ENCODE measurements around the gene MED9. TPM values are rescaled to one million over a fixed set of nuclear protein-coding genes. Genes with fewer than 3 reads are reported as not detected.

MED9 gene
- total and polyA plus RNA-seq, 10 of the 15 experiments (the other 5 are each of a cell fraction or from before 2014, with no cell fraction given): 1.5 to 22.4 (median 14.8) TPM

GRCh38 chr17:17467720-17468119 lies 9.1 kb upstream of the MED9 start:
- H3K4me3 ChIP-seq: no peak overlapping the region
- no peaks in the 10 kb centered on the region for H3K79me2 ChIP-seq (ENCODE audit: control insufficient read depth, insufficient read depth, low read length)
- in situ Hi-C loops (cut with MboI): no loop called here
- no peaks in the 10 kb centered on the region for H3K36me3 ChIP-seq (ENCODE audit: control insufficient read depth in 2 of 2, insufficient read depth in 2 of 2, low read length in 1 of 2)
- ChIA-PET CTCF (interaction anchor here (0.6 to 1.3 kb wide), 2 partner anchors 174 to 1027 kb away, joined by 3 read pairs; no protein-coding TSS in a partner anchor), POLR2A (no interaction called here), SMC1A (ENCODE audit: uncharacterized antibody, unreplicated experiment) (no interaction called here), RAD21 (ENCODE audit: unreplicated experiment) (no interaction called here)
- no peak overlapping the region for H3K27ac ChIP-seq (ENCODE audit: control insufficient read depth, insufficient read depth)
- TF ChIP-seq ZBTB40 (IDR thresholded peaks at IDR 0.05; ENCODE audit: borderline replicate concordance) (no peak), ZNF384 (IDR thresholded peaks at IDR 0.05; ENCODE audit: borderline replicate concordance, low read depth, low read length) (no peak), SUPT20H (IDR thresholded peaks at IDR 0.05; ENCODE audit: borderline replicate concordance, control insufficient read depth, low read depth, low read length) (no peak), TCF3 (IDR thresholded peaks at IDR 0.05; ENCODE audit: borderline replicate concordance, insufficient read depth, low read depth, low read length) (no peak), TAF1 (IDR thresholded peaks at IDR 0.05; ENCODE audit: borderline replicate concordance, low read depth, low read length) (no peak), JUND (IDR thresholded peaks at IDR 0.05; ENCODE audit: low read depth, low read length) (no peak), SKIL (IDR thresholded peaks at IDR 0.05; ENCODE audit: low read depth, poor library complexity, severe bottlenecking) (no peak), HDAC6 (IDR thresholded peaks at IDR 0.05; ENCODE audit: unreplicated experiment) (no peak)
- H3K27me3 ChIP-seq (replicated peaks in 1 of 2; ENCODE audit: control insufficient read depth in 2 of 2, insufficient read depth in 2 of 2, low read length in 1 of 2): peaks cover 0 to 3% of the 10 kb centered on the region in 2 experiments; a peak in 1 of 4 replicates
- H3K4me1 ChIP-seq (ENCODE audit: control insufficient read depth, insufficient read depth, low read length): no peaks in the 10 kb centered on the region
- ATAC-seq (no peak), DNase-seq (ENCODE audit: low read depth, low spot score) (no peak), FAIRE-seq (no peak)
- BruUV-seq (replicated peaks): no TSS peak
- no peaks in the 10 kb centered on the region for H4K20me1 ChIP-seq (ENCODE audit: control insufficient read depth, insufficient read depth)
- intact Hi-C loops (cut with micrococcal nuclease; ENCODE audit: unreplicated experiment): no loop called here
- H3K4me2 ChIP-seq (ENCODE audit: control insufficient read depth, insufficient read depth): no peak overlapping the region
- no peak overlapping the region for H2AFZ ChIP-seq (ENCODE audit: control insufficient read depth, low read depth, low read length)
- 1% methylated on average over 5 of the region's 5 CpGs for WGBS (ENCODE audit: insufficient coverage, insufficient replicate concordance, low lambda C conversion rate, missing lambda C conversion rate)
- no peak overlapping the region for H3K9ac ChIP-seq (ENCODE audit: control insufficient read depth, insufficient read depth, low read length)
- H3K9me3 ChIP-seq (replicated peaks; ENCODE audit: control insufficient read depth, insufficient read depth, low read length): no peaks in the 10 kb centered on the region; the same call in 2 of the 3 replicates
